PC-9 (cell line): ENCODE results near the gene SP6. TPM values are rescaled to one million over a fixed set of nuclear protein-coding genes. Genes with fewer than 3 reads are reported as not detected.
A peak's percentile ranks its signal among the peaks of the same experiment; 100 is the strongest.

Experiments used
- BruUV-seq: library from RNA; stranded (reverse); fragments of 400-500 nt; replicated peaks from 2 replicates; lab custom pipeline; 2021; lab: Mats Ljungman, UMichigan
- CTCF ChIA-PET: fragments of 300-600 bp; sonication (Branson Sonifier 250); formaldehyde crosslinking; loops from one replicate; lab custom pipeline; 2022; ENCODE audit warnings: antibody characterized with exemption; lab: Charles Lee
- POLR2A ChIA-PET: fragments of 300-600 bp; sonication (Branson Sonifier 250); formaldehyde crosslinking; loops from one replicate; lab custom pipeline; 2022; ENCODE audit warnings: antibody characterized with exemption; ENCODE audit not compliant: unreplicated experiment; lab: Charles Lee
- DNase-seq, 2 experiments: peaks; one replicate each; pipeline versions ENCODE4 v3.0.0 to v3.0.0-alpha.2; 2015 to 2022; ENCODE audit warnings: mixed read lengths in 1 of 2
- H2AFZ ChIP-seq: fragments of 200-600 bp; sonication (generic); 2 replicates; pipeline ENCODE4 v1.8.1; 2017; ENCODE audit warnings: antibody characterized with exemption
- H3F3A ChIP-seq: fragments of 200-600 bp; sonication (generic); 2 replicates; pipeline ENCODE4 v1.8.1; 2017; ENCODE audit warnings: antibody characterized with exemption, mild to moderate bottlenecking, low read depth; ENCODE audit not compliant: insufficient read depth
- H3K27ac ChIP-seq: fragments of 200-600 bp; sonication (generic); 2 replicates; pipeline ENCODE4 v1.6.1; 2016; ENCODE audit warnings: mixed run types
- H3K27me3 ChIP-seq: fragments of 200-600 bp; sonication (generic); 2 replicates; pipeline ENCODE4 v1.6.1; 2016; ENCODE audit warnings: low read depth, mixed run types; ENCODE audit not compliant: insufficient read depth
- H3K36me3 ChIP-seq: fragments of 200-600 bp; sonication (generic); 2 replicates; pipeline ENCODE4 v1.6.1; 2016; ENCODE audit warnings: low read depth, mixed run types
- H3K4me1 ChIP-seq: fragments of 200-600 bp; sonication (generic); replicated peaks from 2 replicates; pipeline ENCODE4 v1.6.1; 2016; ENCODE audit warnings: mixed run types; ENCODE audit not compliant: insufficient read depth
- H3K4me2 ChIP-seq: fragments of 200-600 bp; sonication (generic); 2 replicates; pipeline ENCODE4 v1.6.1; 2017; ENCODE audit warnings: mixed run types
- H3K4me3 ChIP-seq: fragments of 200-600 bp; sonication (generic); 2 replicates; pipeline ENCODE4 v1.6.1; 2016; ENCODE audit warnings: mixed run types
- H3K79me2 ChIP-seq: fragments of 200-600 bp; sonication (generic); 2 replicates; pipeline ENCODE4 v1.6.1; 2017; ENCODE audit warnings: low read depth, mixed run types
- H3K9me2 ChIP-seq: fragments of 200-600 bp; sonication (generic); 2 replicates; pipeline ENCODE4 v1.8.1; 2017; ENCODE audit warnings: mild to moderate bottlenecking; ENCODE audit not compliant: insufficient read depth
- H3K9me3 ChIP-seq: fragments of 200-600 bp; sonication (generic); 2 replicates; pipeline ENCODE4 v1.8.1; 2016; ENCODE audit warnings: low read depth; ENCODE audit not compliant: insufficient read depth
- H4K20me1 ChIP-seq: fragments of 200-600 bp; sonication (generic); 2 replicates; pipeline ENCODE4 v1.8.1; 2017; ENCODE audit not compliant: insufficient read depth
- EZH2 ChIP-seq: fragments of 200-600 bp; sonication (generic); IDR thresholded peaks from 2 replicates; pipeline ENCODE4 v1.8.0; 2017; ENCODE audit warnings: antibody characterized with exemption, low read depth
- intact Hi-C: fragments of 100-400 bp; cut with micrococcal nuclease; formaldehyde crosslinking; loops from one replicate; pipeline ENCODE4 v1.10.0; 2022; ENCODE audit not compliant: unreplicated experiment
- total RNA-seq: library from RNA; stranded (reverse); gene quantifications from 2 replicates; pipeline ENCODE4 v1.2.3, GENCODE V29; 2021
- TF ChIP-seq, protein P1 (sequence below): fragments of 200-600 bp; sonication (generic); conservative IDR thresholded peaks from 2 replicates; pipeline ENCODE4 v1.6.1; 2017; ENCODE audit warnings: mixed run types, antibody characterized with exemption, mild to moderate bottlenecking, moderate library complexity

Gene SP6
- total RNA-seq, 1 experiment from 2014 or later, result 13.3 TPM

DNA sequence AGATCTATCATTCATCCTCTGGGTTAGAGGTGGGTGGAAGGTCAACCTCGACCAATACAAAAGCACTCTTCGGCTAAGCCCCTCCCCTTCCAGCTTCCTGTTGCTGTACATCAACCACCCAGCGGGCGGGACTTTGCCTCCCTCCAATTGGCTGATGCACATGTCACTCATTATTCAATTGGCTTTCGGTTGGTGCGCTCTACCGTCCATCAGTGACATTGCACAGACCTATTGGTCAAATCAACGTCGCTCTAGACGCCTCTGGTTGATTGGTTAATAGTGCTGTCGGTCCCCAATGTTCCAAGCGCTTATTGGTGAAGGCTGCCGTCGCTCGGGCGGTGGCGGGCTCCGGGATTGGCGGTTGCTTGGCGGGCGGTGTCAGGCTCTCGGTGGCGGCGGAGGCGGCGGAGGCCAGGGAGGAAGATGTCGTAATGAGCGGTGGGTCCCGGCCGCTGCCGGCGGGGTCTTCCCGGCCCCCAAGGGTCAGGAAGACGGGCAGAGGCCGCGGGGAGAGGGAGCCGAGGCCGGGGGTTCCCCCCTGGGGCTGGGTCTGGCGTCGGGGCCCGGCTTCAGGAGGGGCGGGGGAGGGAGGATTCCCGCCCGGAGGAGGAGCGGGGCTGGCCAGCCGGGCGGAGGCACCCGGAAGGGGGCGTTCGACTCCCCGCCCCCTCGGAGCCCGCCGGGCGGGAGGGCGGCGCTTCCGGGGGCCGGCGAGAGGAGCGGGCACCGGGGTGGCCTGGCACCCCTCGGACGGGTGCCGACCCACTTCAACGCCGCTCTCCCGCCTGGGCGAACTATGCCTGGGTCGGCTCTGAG is 45.1 kb upstream of the SP6 start, which contains the start of gene SP2:
TSS of gene SP2 (plus strand) at position 381 of the 816 bp plus-strand sequence. CDS start at position 432, 51 bp downstream.
- intact Hi-C loops, result loop anchor here (1.0 kb wide), 4 partner anchors 51 to 127 kb away; no protein-coding TSS in a partner anchor
- H4K20me1 ChIP-seq, result no peaks in the 10 kb centered on the region
- peak; percentile 99 to 100 for DNase-seq
- peak within 1 kb of the TSS; percentile 95 for H3K4me2 ChIP-seq
- peak within 1 kb of the TSS; percentile 85 for H2AFZ ChIP-seq
- TF ChIP-seq, protein P1, sequence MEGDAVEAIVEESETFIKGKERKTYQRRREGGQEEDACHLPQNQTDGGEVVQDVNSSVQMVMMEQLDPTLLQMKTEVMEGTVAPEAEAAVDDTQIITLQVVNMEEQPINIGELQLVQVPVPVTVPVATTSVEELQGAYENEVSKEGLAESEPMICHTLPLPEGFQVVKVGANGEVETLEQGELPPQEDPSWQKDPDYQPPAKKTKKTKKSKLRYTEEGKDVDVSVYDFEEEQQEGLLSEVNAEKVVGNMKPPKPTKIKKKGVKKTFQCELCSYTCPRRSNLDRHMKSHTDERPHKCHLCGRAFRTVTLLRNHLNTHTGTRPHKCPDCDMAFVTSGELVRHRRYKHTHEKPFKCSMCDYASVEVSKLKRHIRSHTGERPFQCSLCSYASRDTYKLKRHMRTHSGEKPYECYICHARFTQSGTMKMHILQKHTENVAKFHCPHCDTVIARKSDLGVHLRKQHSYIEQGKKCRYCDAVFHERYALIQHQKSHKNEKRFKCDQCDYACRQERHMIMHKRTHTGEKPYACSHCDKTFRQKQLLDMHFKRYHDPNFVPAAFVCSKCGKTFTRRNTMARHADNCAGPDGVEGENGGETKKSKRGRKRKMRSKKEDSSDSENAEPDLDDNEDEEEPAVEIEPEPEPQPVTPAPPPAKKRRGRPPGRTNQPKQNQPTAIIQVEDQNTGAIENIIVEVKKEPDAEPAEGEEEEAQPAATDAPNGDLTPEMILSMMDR, result peak; percentile 27; the same call in 1 of the 2 replicates
- TF ChIP-seq EZH2, result no peak
- H3K4me3 ChIP-seq, result peak within 1 kb of the TSS; percentile 93
- peaks cover 32% of the 10 kb centered on the region for H3K4me1 ChIP-seq
- H3K27ac ChIP-seq, result peak within 1 kb of the TSS; percentile 74
- CTCF ChIA-PET, result interaction anchor here (0.9 to 1.3 kb wide), 4 partner anchors 42 to 75 kb away, joined by 3 to 6 read pairs (median 5); partner anchors contain the start of gene CDK5RAP3
- BruUV-seq, result no TSS peak
- POLR2A ChIA-PET, result interaction anchor here (0.6 to 1.1 kb wide), 10 partner anchors 9 to 285 kb away, joined by 3 to 10 read pairs (median 4); partner anchors contain the start of genes CDK5RAP3, PRR15L and TBX21
- peaks cover 47% of the 10 kb centered on the region for H3K79me2 ChIP-seq
- H3K27me3 ChIP-seq, result no peaks in the 10 kb centered on the region
- no peaks in the 10 kb centered on the region for H3K9me2 ChIP-seq
- no peaks in the 10 kb centered on the region for H3K9me3 ChIP-seq
- no peaks in the 10 kb centered on the region; the same call in 1 of the 2 replicates for H3K36me3 ChIP-seq
- peaks cover 30% of the 10 kb centered on the region for H3F3A ChIP-seq

DNA sequence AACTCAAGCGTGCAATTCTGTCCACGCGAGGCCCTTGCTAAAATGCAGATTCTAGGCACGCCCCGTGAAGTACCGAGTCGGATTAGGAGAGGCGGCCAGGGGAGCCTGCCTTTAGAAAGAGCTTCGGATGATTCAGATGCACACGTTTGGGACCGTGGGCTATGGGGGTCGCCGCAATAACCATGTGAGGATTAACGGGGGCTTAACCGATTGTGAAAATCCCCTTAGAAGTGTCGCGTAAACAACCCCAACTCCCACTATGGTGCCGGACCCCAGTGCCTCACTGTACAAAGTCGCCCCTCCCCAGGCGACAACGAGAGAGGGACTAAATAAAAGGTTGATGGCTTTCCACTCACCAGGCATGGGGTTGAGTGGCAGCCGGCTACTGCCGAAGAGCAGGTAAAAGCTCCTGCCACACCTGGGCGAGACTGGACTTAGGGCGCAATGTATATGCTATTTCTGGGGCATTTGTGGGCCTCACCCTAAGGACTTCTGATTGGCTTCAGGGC is 44.4 kb upstream of the SP6 start:
- peak overlapping the region; percentile 80 for H2AFZ ChIP-seq
- intact Hi-C loops, result loop anchor here (1.0 kb wide), 2 partner anchors 123 to 128 kb away; no protein-coding TSS in a partner anchor
- H3F3A ChIP-seq, result peaks cover 30% of the 10 kb centered on the region
- no peaks in the 10 kb centered on the region for H4K20me1 ChIP-seq
- TSS peak; percentile 92 for BruUV-seq
- H3K4me2 ChIP-seq, result peak overlapping the region; percentile 82
- peak in 1 of 2 experiments; percentile 65 for DNase-seq
- peaks cover 47% of the 10 kb centered on the region for H3K79me2 ChIP-seq
- CTCF ChIA-PET, result interaction anchor here (0.6 to 1.3 kb wide), 6 partner anchors 36 to 154 kb away, joined by 3 to 7 read pairs (median 5); partner anchors contain the start of gene CDK5RAP3
- no peaks in the 10 kb centered on the region; the same call in 1 of the 2 replicates for H3K36me3 ChIP-seq
- POLR2A ChIA-PET, result interaction anchor here (0.5 to 1.1 kb wide), 14 partner anchors 10 to 285 kb away, joined by 3 to 25 read pairs (median 4); partner anchors contain the start of genes CDK5RAP3, PRR15L, SCRN2 and SNX11
- peak overlapping the region; percentile 74 for H3K27ac ChIP-seq
- H3K9me3 ChIP-seq, result no peaks in the 10 kb centered on the region
- H3K9me2 ChIP-seq, result no peaks in the 10 kb centered on the region
- H3K4me3 ChIP-seq, result peak overlapping the region; percentile 87
- peaks cover 32% of the 10 kb centered on the region for H3K4me1 ChIP-seq
- no peaks in the 10 kb centered on the region for H3K27me3 ChIP-seq
- TF ChIP-seq, protein P1, result no peak
- no peak for TF ChIP-seq EZH2
